Measurements from ENCODE around the gene SMARCA5.

Gene SMARCA5

DNA sequence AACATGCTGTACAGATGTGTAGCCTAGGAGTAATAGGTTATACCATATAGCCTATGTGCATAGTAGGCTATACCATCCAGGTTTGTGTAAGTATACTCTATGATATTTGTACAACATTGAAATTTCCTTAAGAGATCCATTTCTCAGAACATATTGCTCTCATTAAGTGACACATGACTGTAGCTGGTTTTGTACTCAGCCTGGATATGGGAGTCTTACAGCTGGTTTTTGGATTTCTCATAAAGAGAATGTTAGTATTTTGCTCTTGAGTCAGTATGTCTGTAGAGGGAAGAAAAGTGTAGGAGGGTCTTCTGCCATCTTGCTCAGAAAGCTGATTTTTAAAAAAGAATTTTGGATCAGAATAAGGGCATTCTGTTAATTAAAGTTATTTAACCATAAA is 85.3 kb downstream of the SMARCA5 start:
- in situ Hi-C loops (cut with MboI; ENCODE audit: low pct_unique_long_range_greater_than_20kb, low sequenced_read_pairs), result no loop called here
- no peak for DNase-seq

DNA sequence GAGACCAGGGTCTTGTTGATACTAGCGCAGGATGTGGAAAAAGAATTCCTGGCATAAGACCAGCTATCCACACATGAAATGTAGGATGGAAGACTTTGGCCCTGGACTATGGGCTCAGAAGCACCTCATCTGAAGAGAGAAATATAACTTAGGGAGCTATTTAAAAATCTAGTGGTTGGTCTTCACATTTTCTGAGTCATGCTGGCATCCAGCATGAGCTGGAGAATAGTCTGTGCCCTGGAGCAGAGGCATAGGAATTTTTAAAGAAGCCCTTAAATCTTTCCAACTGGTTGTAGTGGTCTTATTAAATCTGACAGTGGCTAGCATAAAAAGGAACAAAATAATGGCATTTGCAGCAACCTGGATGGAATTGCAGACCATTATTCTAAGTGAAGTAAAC is 86.3 kb downstream of the SMARCA5 start:
- in situ Hi-C loops (cut with MboI; ENCODE audit: low pct_unique_long_range_greater_than_20kb, low sequenced_read_pairs), result no loop called here
- no peak for DNase-seq

DNA sequence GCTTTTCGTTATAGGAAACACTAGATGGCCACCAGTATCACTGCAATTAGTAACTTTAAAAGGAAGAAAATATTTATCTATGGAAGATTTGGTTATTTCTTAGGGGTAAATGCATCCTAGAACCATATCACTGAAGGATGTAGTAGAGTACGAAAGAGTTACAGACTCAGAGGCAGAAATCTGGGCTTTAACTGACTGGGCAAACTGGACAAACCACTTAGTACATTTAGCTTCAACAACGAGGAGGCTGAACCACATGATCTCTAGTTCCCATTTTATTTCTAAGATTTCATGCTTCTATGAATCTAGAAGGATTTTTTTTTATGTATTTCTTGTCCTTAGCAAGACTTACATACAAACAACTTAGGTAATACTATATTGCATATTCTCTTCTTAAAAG is 93.0 kb downstream of the SMARCA5 start:
- in situ Hi-C loops (cut with MboI; ENCODE audit: low pct_unique_long_range_greater_than_20kb, low sequenced_read_pairs), result no loop called here
- no peak for DNase-seq

Measured in KBM-7 (cell line).